Caki2 (cell line): ENCODE measurements around the gene NSUN5. TPM values are rescaled to one million over a fixed set of nuclear protein-coding genes. Genes with fewer than 3 reads are reported as not detected.
"Not testable (repeated sequence)": the region's sequence is repeated elsewhere in the genome, so short reads cannot be mapped to it uniquely, and the experiment has no call there.

Source experiments
- DNase-seq: peaks from one replicate; pipeline ENCODE4 v3.0.0-alpha.2; 2015; ENCODE audit warnings: low read depth
- in situ Hi-C: cut with HindIII; loops from 2 replicates; pipeline ENCODE4 v1.10.0; 2016; ENCODE audit warnings: low sequenced_read_pairs, low pct_unique_long_range_greater_than_20kb, mixed read lengths
- total RNA-seq: library from RNA; depleted of rRNA; stranded (reverse); fragments of >200 nt; shearing (Covaris generic); gene quantifications from 2 replicates; pipeline ENCODE4 v1.2.3, GENCODE V29; 2014; ENCODE audit warnings: low replicate concordance

NSUN5 gene
- total RNA-seq, 1 experiment from 2014 or later, result 64.4 TPM

DNA sequence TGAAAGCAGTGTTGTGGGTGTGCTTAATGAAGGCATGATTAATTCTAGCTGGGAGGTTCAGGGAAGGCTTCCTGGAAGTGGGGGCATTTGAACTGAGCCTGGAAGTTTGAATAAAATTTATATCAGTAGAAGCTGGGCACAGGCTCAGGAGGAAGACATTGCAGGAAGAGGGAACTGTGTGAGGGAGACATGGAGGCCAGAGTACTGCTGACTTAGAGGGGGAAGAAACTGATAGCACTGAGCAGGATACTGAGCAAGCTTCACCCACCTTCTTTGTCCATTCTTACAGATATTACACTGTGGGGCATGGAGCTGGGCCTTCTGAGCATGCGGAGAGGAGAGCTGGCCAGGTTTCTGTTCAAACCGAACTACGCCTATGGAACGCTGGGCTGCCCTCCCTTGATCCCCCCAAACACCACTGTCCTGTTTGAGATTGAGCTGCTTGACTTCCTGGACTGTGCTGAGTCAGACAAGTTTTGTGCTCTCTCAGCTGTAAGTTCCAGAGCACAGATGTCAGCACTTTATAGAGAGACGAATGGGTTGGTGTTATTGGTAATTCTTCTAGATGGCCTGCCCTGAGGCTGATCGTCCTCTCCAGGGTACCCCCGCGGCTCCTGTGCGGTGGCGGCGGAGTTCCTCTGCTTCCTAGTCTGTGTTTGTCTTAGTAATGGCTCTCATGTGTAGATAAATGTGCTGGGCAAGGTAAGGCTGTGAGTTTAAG is 21.4 kb upstream of the NSUN5 start:
- in situ Hi-C loops, result no loop called here
- no peak for DNase-seq

DNA sequence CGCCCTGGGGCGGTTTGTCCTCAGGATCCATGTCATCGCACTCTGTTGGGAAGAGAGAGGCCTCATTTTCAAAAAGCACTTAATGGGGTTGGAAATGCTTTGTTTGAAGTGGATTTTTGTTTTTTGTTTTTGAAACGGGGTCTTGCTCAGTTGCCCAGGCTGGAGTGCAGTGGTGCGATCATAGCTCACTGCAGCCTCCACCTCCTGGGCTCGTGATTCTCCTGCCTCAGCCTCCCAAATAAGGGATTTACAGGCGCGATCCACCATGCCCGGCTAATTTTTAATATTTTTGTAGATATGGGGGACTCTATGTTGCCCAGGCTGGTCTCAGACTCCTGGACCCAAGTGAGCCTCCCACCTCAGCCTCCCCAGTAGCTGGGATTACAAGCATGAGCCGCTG is 20.1 kb upstream of the NSUN5 start:
- no peak for DNase-seq

DNA sequence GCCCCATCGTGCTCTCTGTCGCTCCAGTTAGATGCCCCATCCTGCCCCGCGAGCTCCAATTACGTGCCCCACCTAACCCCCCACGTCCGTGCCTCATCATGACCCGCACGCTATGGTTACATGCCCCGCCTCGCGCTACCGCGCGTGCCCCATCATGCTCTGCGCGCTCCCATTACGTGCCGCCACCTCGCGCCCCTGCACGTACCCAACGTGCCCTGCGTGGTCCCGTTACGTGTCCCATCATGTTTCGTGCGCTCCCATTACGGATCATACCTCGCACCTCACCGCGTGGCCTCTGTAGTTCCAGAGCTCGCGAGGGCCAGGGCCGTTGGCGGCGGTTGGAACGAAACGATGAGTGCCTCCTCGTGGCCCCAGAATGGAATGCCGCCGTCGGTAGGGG is 19.3 kb upstream of the NSUN5 start, which contains the start of the genes FKBP6 and TRIM50:
Gene FKBP6 (plus strand): TSS at position 240 of the 400 bp plus-strand sequence. CDS start 268 bp downstream, outside the sequence.
Gene TRIM50 (minus strand): TSS at position 161 of the 400 bp plus-strand sequence. CDS start 3,295 bp downstream, outside the sequence.
- in situ Hi-C loops, DNase-seq: not testable (repeated sequence)

More for the DNA sequence above, 20.1 kb upstream of the NSUN5 start:
- in situ Hi-C loops, result no loop called here

DNA sequence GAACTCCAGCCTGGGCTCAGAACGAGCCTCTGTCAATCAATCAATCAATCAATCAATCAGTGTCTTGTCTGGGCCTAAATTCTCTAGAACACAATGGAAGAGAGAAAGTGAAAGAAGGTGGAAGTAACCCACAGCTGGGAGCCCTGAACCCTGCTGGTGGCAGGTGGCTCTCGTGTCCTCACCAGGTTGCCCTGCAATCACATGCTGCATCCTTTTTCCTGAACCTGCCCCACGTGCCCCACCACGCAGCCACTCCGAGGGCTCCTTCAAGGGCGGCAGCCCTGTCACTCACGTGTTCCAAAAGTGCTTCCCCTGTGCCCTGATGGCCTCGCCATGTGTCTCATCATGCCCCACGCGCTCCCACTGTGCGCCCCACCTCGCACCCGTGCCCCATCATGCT is 18.8 kb upstream of the NSUN5 start:
- in situ Hi-C loops, DNase-seq: not testable (repeated sequence)

DNA sequence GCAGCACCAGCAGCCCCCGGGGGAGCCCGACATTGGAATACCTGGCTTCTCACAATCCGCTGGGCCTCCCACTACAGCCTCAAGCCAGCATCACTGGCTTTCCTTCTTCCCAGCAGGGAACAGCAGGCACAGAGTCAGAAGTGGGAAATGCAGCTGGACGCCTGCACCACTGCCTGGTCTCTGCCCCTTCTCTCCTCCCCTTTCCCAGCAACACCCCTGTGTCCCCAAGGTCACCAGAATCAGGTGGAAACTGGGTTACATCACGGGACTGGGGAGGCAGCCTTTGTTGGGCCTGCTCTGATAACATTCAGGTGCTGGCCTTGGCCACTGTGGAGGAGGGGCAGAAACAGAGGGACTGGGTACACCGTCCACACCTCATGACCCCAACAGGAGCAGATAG is 16.8 kb upstream of the NSUN5 start:
- DNase-seq, in situ Hi-C loops: not testable (repeated sequence)

DNA sequence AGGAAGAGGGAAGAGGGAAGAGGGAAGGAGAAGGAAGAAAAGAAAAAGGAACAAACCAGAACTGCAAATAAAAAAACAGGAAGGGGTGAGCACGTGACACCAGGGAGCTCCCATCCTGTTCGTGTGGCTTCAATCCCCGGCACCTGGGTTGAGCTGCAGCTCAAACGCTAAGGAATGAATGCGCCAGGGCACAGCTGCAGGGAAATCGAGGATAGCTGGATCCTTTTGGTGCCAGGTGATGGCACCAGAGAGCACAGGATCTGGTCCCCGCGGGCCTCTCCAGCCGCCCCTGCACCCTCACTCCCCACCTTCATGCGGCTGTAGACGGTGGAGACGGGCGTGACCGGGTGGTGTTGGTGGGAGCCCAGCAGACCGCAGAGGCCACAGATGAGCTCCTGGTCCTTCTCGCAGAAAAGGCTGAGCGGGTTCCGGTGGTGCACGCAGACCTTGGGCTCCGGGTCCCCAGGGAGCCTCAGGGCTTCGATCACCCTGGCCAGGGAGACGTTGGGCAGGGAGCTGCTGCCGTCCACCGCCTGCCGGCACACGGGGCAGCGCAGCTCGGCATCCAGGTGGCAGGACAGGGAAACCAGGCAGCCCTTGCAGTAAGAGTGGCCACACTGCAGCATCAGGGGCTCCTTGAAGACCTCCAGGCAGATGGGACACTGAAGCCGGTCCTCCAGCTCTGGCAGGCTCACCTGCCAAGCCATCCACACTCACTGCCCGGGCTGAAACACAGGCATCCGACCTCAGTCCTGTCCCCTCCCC is 15.6 kb upstream of the NSUN5 start:
- in situ Hi-C loops, DNase-seq: not testable (repeated sequence)

DNA sequence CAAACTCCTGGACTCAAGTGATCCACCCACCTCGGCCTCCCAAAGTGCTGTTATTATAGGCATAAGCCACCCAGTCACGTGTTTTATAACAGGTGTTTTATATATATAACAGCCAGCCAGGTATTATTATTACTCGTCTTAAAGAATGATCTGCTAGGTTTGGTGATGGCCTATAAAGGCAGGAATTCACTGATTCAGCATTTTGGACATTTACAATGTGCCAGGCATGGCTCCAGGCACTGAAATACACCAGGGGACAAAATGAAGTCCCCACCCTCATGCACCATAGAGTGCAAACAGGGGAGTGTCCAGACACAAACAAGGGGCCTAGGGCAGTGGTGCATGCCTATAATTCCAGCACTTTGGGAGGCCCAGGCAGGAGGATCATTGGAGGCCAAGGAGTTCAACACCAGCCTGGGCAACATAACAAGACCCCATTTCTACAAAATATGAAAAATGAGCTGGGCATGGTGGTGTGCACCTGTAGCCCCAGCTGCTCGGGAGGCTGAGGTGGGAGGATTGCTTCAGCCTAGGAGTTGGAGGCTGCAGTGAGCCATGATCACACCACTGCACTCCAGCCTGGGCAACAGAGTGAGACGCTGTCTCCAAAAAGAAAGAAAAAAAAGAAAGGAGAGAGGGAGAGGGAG is 14.9 kb upstream of the NSUN5 start:
- DNase-seq, in situ Hi-C loops: not testable (repeated sequence)

DNA sequence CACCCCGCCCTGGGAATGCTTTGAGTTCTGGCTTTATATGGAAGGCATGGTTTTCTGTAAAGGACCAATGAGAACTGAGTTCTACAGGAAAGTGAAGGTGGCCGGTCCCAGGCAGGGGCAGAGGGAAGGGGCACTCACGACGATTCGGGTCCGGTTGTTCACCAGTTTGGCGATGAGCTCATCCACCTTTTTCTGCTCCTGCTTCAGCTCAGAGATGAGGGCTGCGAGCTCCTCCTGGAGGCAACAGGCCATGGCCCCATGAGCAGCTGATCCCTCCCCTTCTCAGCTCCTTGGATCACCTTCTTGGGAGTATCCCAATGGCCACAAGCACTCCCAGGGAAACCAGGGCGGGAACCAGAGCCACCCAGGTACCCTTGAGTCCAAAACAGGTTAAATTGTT is 11.4 kb upstream of the NSUN5 start:
- DNase-seq, in situ Hi-C loops: not testable (repeated sequence)

DNA sequence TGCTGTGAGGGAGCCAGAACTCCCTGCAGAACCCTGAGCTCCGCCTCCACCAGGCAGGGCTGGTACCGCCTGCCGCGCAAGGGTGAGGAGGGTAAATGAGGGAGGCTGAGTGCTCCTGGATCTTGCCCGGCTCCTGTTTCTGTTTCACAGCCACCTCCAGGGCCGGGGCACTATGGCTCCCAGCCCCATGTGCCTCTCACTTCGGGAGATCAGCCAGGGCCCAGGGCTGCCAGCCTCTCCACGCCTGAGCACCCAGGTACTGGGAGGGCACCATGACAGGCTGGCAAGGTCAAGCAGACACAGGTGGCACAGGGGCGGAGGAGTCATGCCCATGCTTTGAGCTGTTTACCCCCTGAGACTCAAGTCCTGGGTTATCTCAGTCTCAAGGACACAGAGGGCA is 10.9 kb upstream of the NSUN5 start:
- DNase-seq, in situ Hi-C loops: not testable (repeated sequence)

DNA sequence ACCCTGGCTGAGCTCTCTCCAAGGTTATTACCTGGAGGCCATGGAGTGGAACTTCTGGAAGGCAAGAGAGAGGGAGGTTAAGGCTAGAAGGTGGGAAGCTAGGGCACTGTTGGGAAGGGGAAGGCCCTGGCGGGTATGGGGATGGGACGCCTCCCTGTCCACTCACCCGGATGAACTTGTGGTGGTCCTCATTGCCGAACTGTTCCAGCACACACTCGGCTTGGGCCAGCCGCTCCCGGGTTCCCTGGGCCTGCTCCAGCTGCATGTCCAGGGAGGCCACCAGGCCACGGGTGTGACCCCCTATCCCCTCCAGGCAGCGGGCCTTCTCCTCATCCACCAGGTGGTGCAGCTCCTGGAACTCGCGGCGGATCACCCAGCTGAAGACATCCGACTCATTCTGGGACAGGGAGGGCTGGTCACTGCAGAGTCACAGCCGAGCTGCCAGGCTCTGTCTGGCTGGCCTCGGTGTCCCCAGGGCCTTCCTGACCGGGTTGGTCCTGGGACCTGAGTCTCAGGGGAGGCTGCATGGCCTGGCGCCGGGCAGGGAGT is 10.1 kb upstream of the NSUN5 start:
- in situ Hi-C loops, result not testable (repeated sequence)

DNA sequence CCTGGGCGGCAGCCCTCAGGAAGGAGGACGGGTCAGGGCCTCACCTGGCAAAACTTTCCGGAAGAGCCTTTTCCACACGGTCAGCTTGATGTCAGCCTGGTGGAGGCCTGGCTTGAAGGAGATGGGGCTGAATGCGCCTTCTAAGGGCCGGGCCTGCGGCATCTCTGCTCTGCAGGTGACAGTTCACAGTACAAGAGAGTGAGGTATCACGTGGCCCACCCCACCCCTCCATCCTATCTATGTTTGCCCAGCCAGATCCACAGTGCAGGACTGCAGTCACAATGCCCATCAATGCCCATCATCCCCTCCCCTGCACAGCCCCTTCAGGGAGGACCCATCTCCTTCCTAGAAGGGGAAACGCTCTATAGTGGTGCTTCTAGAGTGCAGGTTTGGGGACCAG is 7.9 kb upstream of the NSUN5 start:
- DNase-seq, result no peak
- in situ Hi-C loops, result no loop called here

More for the DNA sequence above, 10.1 kb upstream of the NSUN5 start:
- DNase-seq, result not testable (repeated sequence)

DNA sequence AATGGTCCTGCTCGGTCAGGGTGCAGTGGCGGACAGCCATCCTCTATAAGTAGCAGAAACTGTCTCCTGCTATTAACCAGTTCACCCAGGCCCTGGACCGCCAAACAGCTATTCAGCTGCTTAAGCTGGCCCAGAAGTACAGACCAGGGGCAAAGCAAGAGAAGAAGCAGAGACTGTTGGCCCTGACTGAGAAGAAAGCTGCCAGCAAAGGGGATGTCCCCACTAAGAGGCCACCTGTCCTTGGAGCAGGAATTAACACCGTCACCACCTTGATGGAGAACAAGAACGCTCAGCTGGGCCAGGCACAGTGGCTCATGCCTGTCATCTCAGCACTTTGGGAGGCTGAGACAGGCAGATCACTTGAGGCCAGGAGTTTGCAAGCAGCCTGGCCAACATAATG is 5.6 kb upstream of the NSUN5 start:
- DNase-seq, result no peak
- in situ Hi-C loops, result no loop called here

DNA sequence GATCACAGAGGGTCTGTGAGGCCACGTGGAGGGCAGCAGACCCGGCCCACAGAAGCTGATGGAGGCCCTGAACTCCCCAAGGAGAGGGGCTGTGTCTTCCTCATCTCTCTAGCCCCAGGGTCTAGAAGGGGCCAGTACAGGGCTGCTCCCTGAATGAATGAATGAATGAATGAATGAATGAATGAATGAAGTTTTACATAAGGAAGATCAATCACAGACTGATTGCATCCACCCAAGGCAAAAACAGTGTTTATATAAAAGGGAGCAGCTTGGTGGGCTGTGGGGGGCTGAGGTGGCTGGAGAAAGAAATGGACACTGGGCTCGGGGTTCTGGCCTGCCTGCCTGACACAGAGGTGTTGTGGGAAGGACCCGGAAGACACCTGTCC is 4.9 kb upstream of the NSUN5 start:
- in situ Hi-C loops, result no loop called here
- DNase-seq, result no peak

DNA sequence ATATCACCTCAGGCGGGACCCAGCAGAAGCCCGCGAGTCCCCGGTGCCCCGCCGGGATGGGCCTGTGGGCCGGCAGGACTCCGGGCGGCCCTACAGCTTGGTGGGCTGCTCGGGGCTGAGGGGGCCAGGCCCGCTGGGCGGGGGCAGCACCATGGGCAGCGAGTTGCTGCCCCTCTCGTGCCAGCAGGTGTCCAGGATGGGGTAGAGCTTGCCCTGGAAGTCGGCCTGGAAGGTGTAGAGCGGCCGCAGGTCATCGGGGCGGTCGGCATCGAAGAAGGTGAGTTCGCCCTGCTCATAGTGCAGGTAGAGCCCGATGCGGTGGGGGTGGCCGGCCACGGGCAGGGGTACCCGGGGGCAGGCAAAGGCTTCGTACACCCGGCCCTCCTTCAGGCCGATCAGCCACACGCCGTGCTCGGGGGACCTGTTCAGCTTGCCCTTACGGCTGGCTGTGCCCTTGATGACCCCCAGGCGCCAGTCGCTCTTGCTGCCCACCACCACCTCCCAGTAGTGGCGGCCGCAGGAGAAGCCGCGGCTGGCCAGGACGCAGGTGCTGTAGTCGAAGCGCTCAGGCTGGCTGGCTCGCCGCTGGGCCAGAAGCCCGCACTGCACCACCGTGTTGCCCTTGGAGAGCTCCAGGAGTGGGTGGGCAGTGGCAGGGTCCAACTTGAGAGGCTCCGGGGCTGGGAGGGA is 4.3 kb upstream of the NSUN5 start:
- no peak for DNase-seq
- in situ Hi-C loops, result no loop called here

DNA sequence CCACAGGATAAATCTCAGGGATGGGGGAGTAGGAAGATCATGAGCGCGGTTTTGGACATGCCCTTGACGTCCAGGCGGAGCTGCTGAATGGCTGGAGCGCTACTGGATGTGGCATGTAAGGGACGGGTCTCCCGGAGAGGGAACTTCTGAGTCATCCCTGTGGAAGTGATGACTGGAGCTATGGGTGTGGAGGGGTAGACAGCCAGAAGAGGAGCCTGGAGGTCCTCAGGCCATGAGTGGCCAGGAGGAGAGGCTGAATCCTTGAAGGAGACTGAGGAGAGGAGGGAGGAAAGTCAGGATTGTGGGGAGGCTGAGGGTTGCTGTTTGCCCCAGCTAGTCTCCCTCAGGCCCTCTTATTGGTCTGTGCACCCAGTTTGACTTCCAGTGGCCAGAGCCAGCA is 2.8 kb upstream of the NSUN5 start:
- in situ Hi-C loops, DNase-seq: not testable (repeated sequence)

DNA sequence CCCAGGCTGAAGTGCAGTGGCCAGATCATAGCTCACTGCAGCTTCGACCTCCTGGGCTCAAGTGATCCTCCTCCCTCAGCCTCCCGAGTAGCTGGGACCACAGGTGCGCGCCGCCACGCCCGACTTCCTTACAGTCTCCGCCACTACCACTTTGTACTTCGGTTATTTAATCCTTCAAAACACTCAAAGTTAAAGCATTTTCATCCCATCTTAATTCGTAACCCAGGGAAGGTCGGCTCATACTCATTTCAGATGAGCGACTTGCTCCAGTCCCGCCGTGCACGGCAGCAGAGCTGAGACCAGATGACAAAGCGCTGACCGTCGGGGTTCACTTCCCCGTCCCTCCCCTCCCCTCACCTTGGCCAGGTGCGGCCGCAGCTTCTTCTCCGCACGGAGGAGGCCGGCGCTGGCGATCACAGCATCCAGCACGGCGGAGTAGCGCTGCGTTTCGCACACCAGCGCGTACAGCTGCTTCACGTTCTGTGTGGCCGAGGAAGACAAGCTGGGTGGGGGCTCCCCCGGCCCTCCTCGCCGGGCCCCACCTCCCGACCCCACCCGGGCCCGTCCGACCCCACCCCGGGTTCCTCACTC is 457 bp downstream of the NSUN5 start:
- no peak for DNase-seq
- in situ Hi-C loops, result no loop called here

DNA sequence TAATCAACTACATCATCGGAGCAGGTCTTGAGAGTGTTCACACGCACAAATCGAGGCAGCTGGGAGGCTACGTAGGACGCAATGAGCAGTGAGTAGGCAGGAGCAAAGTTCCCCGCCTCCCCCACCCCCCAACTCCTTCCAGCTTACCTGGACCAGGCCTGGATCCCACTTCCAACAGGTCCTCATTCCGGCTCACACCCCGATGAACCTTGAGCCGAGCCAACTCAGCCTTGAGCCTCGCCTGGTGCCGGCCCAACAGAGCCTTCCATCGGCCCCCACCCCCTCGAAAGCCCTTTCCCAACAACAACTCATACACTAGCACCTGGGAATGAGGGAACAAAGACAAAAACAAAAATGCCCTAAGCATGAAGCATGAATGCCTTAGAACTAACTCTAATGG is 1.2 kb downstream of the NSUN5 start:
- in situ Hi-C loops, result no loop called here
- DNase-seq, result no peak
